Astrocyte (in vitro differentiated cells and primary cell): ENCODE measurements around the gene MEIOSIN.

Source experiments
- CTCF ChIP-seq: IDR thresholded peaks from 2 replicates; pipeline ENCODE4 v1.5.1; 2011; ENCODE audit warnings: low read depth, mild to moderate bottlenecking, inconsistent platforms, low read length, moderate library complexity; ENCODE audit not compliant: insufficient read depth
- EZH2 ChIP-seq: IDR thresholded peaks from 2 replicates; pipeline ENCODE4 v1.6.1; 2012; ENCODE audit warnings: mild to moderate bottlenecking, low read length, inconsistent platforms; ENCODE audit not compliant: insufficient read depth

- TF ChIP-seq CTCF (no peak), EZH2 (no peak)
These were observed 30.6 kb downstream of the MEIOSIN start for GRCh38 chr19:45763691-45764294.
